ENCODE results near the gene SPACA4. TPM values are rescaled to one million over a fixed set of nuclear protein-coding genes. Genes with fewer than 3 reads are reported as not detected.

The SPACA4 gene
- polyA plus RNA-seq, 4 donors: 0.11 to 0.26 TPM; not detected in 2

DNA sequence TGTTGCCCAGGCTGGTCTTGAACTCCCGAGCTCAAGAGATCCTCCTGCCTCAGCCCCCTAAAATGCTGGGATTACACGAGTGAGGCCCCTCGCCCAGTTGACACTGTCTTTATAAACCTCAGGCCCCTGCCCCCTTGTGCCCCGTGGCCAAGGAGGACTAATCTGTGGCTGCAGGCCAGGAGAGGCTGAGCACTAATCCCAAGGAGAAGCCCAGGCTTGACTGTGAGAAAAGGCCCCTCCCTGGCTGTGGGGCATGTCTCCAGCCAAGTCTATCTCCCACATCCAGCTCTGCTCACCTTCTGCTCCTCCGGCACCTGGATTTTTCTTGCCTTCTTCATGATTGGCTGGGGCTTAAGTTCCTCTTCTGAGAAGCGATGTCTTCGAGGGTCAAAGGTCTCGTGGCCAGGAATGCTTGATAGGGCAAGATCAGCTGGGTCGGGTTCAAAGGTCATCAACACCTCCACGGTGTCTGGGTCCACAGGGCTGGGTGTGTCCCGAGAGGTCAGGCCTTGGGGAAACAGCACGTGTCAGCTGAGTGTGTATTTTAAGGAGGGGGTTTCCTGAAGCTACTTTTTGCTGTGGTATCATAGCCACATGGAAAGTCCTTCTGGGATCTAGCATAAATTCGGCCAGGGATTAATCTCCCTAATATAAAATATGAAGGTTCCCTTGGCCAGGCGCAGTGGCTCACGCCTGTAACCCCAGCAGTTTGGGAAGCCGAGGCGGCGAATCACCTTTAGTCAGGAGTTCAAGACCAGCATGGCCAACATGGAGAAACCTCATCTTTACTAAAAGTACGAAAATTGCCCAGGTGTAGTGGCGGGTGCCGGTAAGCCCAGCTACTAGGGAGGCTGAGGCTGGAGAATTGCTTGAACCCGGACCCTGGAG is 26.9 kb downstream of the SPACA4 start:
- no peak for DNase-seq (ENCODE audit: low read depth in 4 of 4, low spot score in 2 of 4)

DNA sequence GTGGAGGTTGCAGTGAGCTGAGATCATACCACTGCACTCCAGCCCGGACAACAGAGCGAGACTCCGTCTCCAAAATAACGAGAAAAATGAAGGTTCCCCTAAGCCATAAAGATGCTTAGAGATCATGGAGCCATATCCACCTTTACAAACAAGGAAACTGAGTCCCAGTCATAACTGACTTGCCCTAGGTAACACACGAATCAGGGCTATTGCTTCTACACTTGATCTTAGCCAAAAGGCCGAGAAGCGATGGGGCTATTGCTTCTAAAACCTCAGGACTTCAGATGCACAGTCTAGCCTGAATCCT is 27.4 kb downstream of the SPACA4 start:
- DNase-seq (ENCODE audit: low read depth in 4 of 4, low spot score in 2 of 4): no peak

DNA sequence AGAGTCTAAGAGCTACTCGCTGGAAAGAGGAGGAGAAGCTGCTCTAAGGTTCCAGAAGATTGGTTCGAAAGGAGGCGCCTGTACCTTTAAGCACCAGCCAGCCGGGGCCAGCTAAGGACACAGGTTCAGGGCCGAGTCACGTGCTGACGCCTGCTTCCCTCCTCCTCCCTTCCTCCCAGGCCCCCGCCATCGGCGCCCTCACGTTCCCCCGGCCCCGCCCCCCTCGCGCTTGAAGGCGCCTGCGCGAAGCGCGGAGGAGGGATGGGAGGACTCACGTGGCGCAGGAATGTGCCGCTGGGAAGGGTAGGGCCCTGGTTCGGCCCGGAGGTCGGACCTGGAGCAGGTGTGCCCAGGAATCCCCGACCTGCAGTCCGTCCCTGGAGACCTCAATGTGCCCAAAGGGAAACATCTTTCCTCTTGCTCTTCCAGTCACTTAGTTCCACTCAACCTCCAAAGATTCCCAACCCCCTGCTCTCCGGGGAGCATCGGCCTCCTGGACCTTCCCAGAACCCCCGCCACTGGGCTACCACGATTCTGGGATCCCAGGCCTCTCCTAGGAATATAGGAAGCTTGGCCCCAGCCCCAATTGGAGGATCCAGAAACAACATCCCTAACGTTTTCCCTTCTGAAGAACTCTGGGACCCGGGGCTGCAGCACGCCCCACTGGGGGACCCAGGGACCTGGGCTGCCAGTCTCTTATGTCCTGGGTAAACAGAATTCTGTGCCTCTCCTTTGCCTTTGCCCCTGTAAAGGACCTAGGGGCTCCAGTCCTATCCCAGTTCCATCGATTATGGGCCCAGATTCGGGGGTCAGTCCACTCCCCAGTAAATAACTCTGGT is 28.1 kb downstream of the SPACA4 start:
- DNase-seq (ENCODE audit: low read depth in 4 of 4, low spot score in 2 of 4): peak in 2 of 4 donors; percentile 90 to 92

DNA sequence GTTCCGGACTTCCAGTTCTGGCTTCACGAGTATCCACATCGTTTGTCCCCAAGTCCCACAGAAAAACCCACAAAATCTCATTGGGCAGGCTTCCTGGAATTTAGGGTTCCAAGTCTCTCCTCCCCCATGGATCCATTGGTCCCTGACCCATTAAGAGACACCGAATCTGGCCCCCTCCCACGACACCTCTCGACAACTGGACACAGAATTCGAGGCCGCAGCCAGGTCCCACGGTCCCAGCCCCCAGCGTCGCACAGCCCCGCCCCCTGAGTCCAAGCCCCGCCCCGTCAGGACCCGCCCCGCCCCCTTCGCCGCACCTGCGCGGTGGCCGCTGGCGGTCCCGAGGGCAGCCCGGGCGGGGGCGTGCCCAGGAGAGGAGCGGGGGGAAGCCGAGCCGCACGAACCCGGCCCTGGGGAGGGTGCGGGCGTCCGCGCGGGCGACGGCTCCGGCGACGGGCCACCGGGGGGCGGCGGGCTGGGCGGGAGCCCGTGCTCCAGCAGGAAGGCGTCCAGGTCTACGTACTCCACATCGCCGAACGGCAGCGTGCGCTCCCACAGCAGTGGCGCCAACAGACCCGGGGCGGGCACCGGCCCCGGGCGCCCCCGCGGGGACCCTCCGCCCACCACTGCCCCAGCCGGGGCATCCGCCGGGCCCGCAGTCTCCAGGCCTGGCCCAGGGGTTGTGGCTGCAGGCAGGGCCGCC is 28.9 kb downstream of the SPACA4 start:
- DNase-seq (ENCODE audit: low read depth in 4 of 4, low spot score in 2 of 4): no peak

DNA sequence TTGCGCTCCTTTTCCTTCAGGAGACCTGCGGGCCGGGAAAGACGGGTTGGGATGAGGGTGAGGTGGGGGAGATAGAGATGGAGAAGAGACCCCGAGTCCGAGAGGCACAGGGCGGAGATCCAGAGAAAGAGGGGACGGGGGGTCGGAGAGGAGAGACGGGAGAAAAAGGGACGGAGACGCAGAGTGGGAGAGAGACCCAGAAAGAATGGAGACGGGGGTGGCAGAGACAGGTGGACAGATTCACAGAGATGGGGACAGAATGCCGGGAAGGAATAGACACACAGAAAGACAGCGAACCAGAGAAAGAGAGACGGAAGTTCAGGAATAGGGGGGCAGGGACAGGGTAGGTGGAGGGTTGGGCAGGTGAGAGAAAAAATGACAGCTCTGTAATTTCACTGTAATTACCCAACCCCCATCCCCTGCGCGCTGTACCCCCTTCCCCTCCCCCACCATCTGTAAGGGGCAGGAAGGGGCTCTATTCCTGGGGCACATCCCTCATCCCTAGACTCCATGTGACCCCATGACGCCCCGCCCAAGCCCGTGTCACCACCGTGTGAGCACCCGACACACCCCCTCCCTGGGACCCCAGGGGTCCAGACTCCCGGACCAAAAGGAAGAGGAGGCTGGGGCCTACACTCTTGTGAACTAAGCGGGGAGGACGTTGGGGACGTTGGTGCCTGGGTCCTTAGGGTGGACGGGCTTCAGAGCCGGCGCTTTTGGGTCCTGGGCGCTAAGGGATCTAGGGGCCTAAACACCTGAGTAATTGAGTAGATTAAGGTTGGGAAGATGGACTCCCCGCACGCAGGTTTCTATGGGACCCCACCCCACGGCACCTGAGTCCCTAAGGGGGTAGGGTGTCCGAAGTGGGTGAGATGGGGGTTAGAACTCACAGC is 29.7 kb downstream of the SPACA4 start:
- no peak for DNase-seq (ENCODE audit: low read depth in 4 of 4, low spot score in 2 of 4)

DNA sequence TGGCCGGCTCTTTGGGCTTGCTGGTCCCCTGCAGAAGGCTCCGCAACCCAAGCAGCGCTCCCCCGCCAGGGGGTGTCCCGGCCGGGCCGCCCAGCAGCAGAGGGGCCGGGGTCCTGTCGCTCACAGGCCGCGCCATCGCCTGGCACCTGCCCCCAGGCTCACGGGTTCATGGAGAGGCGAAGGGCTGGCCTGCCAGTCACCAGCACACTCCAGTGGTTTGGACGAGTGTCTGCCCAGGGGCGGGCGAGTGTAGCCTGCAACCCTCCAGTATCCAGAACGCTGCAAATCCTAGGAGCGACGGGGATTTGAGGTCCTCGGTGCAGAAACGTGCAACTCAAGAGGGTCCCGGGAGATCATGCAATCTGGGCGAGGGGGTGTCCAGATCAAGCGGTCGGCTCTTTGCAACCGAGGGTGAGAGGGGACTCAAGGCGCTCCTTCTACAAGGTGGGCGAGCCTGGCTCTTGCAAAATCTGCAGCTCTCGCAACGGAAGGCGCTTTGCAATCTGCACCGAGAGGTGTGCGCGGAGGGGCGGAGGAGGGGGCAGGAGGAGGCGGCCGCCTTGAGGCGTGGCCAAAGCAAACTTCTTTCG is 30.4 kb downstream of the SPACA4 start, which contains the start of gene DBP:
Gene DBP (minus strand): TSS at position 521 of the 590 bp plus-strand sequence. CDS start 385 bp downstream, at position 136.
- DNase-seq (ENCODE audit: low read depth in 4 of 4, low spot score in 2 of 4): no peak

DNA sequence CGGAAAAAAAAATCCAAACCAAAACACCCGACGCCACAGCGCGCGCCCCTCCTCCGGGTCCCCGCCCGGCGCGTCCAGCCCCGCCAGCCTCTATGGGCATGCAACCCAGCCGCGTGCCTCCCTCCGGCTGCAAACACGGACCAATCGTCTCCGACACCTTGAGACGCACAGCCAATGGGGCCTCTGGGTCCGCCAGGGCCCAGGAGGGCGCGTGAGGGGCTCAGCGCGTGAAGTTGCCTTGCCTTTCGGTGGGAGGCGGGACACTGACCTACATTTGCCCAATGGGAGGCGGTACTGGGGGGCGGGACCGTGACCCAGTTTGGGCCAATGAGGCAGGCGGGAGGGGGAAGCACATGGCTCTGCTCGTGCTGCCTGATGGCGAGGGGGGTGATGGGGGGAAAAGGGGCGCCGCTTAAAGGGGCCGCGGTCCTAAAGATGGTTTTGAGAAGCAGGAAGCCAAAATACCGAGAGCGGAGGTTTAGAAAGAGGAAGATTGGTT is 31.0 kb downstream of the SPACA4 start:
- peak; percentile 97 to 99 (median 97) for DNase-seq (ENCODE audit: low read depth in 4 of 4, low spot score in 2 of 4)

DNA sequence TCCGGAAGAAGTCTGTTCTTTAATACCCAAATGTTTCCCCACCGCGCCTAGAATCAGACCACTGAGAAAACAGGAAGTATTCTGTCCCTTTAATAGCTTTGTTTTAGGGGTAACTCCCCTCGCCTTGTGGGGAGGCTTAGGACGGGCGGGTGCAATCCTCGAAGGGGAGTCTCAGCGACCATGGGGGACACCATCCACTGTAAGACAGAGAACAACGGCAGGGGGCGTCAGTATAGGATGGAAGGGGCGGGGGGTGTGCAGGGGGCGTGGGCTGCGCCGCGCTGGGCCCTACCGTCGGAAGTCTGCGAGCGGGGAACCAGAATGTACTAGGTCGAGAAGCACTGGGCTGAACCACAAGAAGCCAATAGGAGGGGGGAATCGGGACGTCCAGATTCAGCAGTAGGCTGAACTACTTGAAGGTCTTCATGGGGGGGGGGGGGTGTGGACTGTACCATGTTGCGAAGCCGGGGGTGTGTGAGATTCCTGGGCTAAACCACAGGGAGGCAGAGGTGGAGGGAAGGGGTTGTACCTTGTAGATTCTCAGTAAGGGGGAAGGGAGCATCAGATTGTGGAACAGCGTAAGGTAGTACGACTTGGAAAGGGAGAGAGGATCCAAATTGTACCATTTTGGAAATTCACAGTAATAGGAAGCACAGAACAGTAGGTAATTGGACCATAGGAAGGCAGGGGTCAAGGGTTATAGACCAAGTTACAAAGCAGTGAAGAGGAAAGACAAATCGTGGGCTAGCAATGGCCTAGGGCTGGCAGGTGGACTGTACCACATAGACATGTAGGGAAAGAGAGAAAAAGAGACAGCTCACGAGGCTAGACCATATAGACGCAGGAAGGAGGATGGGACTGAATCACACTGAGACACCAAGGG is 31.6 kb downstream of the SPACA4 start:
- DNase-seq (ENCODE audit: low read depth in 4 of 4, low spot score in 2 of 4): peak in 2 of 4 donors; percentile 87 to 89

DNA sequence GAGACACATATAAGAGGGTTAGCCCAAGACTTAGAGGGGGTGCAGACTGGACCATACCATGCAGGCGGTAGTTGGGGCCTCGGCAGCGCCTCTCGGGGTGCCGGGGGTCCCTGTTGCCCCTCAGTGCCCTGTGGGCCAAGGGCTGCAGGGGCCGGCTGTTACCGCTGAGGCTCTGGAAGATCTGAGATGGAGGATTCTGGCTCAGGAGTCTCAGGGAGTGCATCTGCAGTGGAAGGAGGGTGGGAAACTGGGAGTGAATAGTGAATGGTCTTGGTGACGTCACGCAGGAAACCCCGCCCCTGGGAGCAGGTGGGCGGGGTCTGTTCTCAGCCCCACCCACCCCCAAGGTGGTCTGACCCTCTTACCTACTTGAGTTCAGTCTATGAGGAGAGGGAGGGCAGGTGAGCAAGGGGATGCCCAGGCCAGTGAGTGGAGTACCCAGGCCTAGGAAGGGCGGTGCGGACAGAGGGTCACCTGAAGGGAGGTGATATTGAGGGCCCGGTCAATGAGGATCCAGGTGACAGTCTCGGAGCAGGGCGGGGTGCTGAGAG is 32.4 kb downstream of the SPACA4 start:
- no peak for DNase-seq (ENCODE audit: low read depth in 4 of 4, low spot score in 2 of 4)

DNA sequence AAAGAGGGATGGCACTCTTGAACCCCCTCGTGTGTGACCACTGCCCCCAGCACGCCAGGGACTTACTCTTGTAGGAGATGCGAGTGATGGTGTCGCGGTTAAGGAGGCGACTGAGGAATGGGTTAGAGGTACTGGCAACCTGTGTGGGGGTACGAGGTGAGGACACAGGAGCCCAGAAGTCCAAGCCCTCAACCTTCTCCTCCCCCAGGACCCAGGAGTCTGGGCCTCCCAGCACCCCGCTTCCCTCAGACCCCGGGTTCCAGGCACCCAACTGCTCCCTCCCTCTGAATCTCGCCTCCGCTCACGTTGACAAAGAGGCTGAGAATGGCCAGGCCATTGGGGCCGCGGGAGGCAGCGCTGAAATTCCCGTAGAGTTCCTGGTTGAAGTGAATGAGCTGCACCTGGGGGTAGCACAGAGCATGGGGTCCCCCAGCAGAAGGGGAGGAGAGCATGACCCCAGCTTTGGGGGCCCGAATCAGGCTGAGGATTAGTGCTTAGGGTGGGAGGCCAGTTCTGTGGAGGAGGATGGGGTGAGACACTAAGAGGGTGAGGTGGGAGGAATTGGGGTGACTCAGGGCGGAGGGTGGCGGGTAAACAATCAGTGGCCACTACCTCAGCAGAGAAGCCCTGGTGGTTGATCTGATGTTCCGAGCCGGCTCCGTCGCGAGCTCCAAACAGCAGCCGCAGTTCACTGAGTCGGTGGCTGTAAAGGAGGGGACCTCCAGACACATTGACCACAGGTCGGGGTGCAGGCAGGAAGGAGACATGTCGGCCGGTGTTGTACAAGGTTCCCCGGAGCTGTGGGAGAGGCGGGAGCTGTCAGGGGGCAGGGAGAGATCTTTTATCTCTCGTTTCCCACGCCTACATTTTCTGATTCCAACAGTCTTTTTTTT is 33.2 kb downstream of the SPACA4 start:
- DNase-seq (ENCODE audit: low read depth in 4 of 4, low spot score in 2 of 4): no peak

DNA sequence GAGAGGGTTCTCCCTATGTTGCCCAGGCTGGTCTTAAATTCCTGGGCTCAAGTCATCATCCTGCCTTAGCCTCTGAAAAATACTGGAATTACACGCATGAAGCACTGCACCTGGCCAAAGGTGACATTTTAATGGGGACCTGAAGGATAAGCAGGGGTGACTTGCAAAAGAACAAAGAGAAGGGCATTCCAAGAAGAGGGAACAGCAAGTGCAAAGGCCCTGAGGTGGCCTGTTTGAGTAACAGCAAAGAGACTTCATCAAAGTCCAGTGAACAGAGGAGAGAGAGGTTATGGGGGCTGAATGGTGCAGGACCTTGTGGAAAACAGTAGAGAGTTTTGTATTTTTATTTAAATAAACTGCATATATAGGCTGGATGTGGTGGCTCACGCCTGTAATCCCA is 35.3 kb downstream of the SPACA4 start:
- DNase-seq (ENCODE audit: low read depth in 4 of 4, low spot score in 2 of 4): no peak

DNA sequence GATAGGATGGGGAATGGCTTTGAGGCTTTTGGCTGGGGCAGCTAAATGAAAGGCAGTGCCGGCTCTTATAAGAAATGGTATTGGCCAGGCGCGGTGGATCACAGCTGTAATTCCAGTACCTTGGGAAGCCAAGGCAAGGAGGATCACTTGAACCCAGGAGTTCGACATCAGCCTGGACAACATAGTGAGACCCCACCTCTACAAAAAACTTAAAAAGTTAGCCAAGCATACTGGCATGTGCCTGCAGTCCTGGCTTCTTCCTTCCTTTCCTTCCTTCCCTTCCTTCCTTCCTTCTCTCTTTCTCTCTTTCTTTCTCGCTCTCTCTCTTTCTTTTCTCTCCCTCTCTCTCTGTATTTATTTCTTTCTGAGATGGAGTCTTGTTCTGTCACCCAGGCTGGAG is 36.3 kb downstream of the SPACA4 start:
- no peak for DNase-seq (ENCODE audit: low read depth in 4 of 4, low spot score in 2 of 4)

DNA sequence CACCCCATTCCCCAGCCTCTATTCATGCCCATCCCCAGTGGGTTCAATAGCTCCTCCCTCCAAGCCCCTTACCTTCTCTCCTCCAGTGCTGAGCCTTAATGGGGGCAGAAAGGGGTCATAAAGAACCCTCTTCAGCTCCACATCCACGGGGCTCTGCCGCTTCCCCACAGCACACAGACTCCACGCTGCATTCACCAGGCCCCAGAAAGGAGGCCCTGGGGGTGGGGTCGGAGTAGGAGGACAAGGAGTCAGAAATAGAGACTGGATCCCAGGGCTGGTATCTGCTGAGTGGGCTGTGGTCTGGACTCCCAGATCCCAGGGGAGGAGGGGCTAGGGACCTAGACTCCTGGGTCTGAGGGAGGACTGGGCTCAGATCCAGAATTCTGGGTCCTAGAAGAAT is 37.8 kb downstream of the SPACA4 start:
- DNase-seq (ENCODE audit: low read depth in 4 of 4, low spot score in 2 of 4): no peak

DNA sequence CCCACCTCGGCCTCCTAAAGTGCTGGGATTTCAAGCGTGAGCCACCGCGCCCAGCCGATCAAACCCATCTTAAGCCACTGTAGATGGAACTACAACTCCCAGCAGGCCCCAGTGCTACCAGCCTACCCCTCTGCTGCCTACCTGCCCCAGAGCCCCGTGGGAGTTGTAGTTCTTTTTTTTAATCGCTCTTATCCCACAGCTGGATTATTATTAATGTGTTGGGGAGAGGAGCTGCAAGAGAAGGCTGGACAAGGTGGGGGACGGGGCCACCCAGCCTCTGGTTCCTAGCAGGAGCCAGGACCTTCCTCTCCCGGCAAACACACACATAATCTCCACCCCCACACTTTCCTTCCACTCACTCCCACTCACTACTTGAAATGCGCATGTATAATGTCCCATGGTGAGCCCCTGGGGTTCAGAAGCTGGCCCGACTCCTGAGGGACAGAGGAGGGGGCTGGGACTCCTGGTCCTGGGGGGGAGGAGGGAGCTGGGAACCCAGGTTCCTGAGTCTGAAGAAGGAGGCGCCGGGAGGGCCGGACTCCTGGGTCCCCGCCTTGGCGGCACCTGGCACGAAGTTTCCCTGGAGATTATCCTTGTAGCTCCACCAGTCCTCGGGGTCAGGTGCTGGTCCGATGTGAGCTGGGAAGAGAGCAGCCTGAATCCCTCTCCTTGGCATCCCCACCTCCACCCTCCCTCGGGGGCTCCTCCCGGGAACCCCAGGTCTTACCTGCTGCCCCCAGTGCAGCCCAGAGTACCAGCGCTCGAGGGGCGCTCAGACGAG is 38.5 kb downstream of the SPACA4 start:
- DNase-seq (ENCODE audit: low read depth in 4 of 4, low spot score in 2 of 4): peak in 2 of 4 donors; percentile 57 to 61

DNA sequence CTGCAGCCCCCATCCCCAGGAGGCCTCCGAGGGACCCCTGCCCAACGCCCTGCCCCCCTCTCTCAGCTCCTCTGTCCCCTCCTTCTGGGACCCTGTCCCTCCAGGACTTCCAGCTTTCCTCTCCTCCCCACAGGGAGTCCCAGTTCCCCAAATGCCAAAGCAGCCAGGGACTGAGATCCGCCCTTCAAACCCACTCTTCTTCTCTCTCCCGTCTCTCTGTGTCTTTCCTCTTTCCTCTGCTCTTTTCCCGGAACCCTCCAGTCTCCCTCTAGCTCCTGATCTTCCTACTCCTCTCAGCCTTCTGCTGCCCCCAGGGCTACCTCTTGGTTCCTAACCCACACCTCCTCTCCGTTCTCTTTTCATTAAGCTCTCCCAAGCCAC is 39.1 kb downstream of the SPACA4 start:
- DNase-seq (ENCODE audit: low read depth in 4 of 4, low spot score in 2 of 4): no peak

DNA sequence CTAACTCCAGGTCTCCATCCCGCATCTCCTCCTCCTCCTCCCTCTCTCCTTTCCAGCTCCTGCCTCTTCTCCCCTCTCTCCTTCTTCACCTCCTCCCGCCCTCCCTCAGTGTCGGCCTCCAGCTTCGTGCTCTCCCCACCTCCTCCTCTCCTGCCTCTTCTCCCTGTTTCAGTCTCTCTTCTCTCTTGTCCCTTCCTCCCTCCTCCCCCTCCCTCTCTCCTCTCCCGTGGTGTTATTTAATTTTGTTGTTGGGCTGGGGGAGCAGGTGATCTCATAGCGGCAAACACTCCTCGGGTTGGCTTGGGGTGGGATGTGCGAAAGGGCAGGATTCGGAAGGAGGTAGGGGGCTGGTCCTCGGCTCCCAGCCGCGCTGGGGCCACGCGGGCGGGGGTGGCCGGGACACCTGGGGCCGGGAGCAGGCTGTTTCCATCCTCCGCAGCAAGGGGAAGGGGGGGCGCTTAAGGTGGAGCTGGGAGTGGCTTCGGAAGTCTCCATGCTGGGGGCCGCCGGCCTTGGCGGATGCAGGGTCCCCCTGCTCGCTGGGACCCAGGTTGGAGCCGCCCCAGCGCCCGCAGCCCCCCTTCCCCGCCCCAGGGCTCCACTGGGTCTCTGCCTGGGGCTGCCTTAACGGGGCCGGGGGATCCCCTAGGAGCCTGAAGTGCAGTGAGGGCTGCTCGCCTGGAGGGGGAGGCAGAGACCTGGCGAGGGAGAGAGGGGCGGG is 39.6 kb downstream of the SPACA4 start, which contains the start of gene CA11:
Gene CA11 (minus strand): TSS at position 187 of the 721 bp plus-strand sequence. CDS start 555 bp downstream, outside the sequence.
- peak in 2 of 4 donors; percentile 85 to 91 for DNase-seq (ENCODE audit: low read depth in 4 of 4, low spot score in 2 of 4)
